ENCODE results near the gene LRRC27. TPM values are rescaled to one million over a fixed set of nuclear protein-coding genes. Genes with fewer than 3 reads are reported as not detected.

The LRRC27 gene
- total and polyA plus RNA-seq, 2 of the 4 experiments (the other 2 are of a cell fraction): 3.8 to 5.3 TPM

DNA sequence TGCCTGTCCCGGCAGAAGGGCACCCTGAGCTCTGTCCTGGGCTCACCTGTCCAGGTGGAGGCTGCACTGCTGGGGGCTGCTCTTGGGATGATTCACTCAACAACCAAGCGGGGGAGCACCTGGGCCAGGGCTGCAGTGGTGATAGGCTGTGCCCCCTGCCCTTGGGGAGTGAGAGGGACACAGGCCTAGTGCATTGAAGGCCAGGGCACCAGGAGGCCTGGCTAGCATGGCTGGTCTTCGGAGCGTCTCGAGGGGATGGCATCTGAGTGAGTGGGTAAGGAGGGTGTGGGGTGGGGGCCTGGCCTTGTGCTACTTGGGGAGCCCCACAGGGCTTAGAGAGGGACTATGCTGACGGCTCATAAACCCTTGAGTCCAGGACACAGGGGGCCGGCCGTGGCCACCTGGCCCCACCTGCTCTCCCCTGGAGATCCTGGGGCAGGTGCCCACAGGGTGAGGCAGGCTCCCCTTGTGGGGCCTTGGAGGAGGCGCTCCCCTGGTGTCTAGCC is 68.1 kb downstream of the LRRC27 start:
- Histone ChIP-seq H3K4me3 (ENCODE audit: insufficient read depth, low read depth, low read length) (no peak overlapping the region), H3K36me3 (ENCODE audit: control insufficient read depth, insufficient read depth, low read length) (peaks cover 1% of the 10 kb centered on the region; the same call in 1 of the 2 replicates), H3K27ac (ENCODE audit: insufficient read depth, low read length) (no peak overlapping the region), H4K20me1 (ENCODE audit: insufficient read depth, low read length) (peaks cover 3% of the 10 kb centered on the region), H3K18ac (ENCODE audit: low read depth, low read length) (no peak overlapping the region), H3K4ac (ENCODE audit: low read depth, low read length) (no peak overlapping the region), H3K56ac (ENCODE audit: extremely low read depth, insufficient read depth, low read length) (no peak overlapping the region), H2BK5ac (ENCODE audit: low read depth, low read length, poor library complexity, severe bottlenecking) (no peak overlapping the region), H3K4me2 (ENCODE audit: low read depth, low read length) (no peak overlapping the region), H3K9me3 (ENCODE audit: control insufficient read depth, insufficient read depth, low read length) (no peaks in the 10 kb centered on the region), H2BK15ac (ENCODE audit: low read depth, low read length) (no peak overlapping the region), H3K9ac (ENCODE audit: low read depth, low read length) (no peak overlapping the region), H2AK9ac (replicated peaks; ENCODE audit: low read depth, low read length, poor library complexity) (peak overlapping the region; percentile 55), H3K14ac (replicated peaks; ENCODE audit: low read depth, low read length) (no peak overlapping the region), H3K27me3 (ENCODE audit: control insufficient read depth, insufficient read depth, low read length) (no peaks in the 10 kb centered on the region), H2BK20ac (ENCODE audit: low read depth, low read length) (no peak overlapping the region), H4K5ac (ENCODE audit: low read depth, low read length) (no peak overlapping the region), H4K91ac (ENCODE audit: insufficient read depth, low read depth, low read length) (no peak overlapping the region), H2AFZ (replicated peaks; ENCODE audit: low read length, poor library complexity) (no peak overlapping the region), H3K4me1 (ENCODE audit: control insufficient read depth, insufficient read depth, low read length) (peaks cover 13% of the 10 kb centered on the region), H3K23ac (ENCODE audit: low read depth, low read length) (no peak overlapping the region), H2AK5ac (ENCODE audit: low read depth, low read length) (peak overlapping the region; percentile 59; the same call in 1 of the 2 replicates), H4K8ac (ENCODE audit: low read depth in 2 of 2, low read length in 2 of 2) (no peak overlapping the region), H3K79me1 (ENCODE audit: low read depth in 1 of 2, low read length in 2 of 2) (peaks cover 6 to 25% of the 10 kb centered on the region in 2 experiments; a peak in 3 of 4 replicates), H2BK120ac (ENCODE audit: low read depth, low read length) (no peak overlapping the region), H3K9me1 (ENCODE audit: insufficient read depth, low read length) (0 out of 2 replicates have a peak, but pooled peaks cover 3% of the 10 kb centered on the region)
- dilution Hi-C loops (cut with HindIII; ENCODE audit: low sequenced_read_pairs, unreplicated experiment): no loop called here
- POLR2A ChIA-PET (ENCODE audit: unreplicated experiment): no interaction called here
- intact Hi-C loops (cut with micrococcal nuclease): no loop called here
- DNase-seq (no peak), ATAC-seq (ENCODE audit: low read depth) (no peak)
- TF ChIP-seq MAFK (IDR thresholded peaks at IDR 0.05; ENCODE audit: low read depth, low read length): no peak
- TF ChIP-seq RCOR1 (IDR thresholded peaks at IDR 0.05; ENCODE audit: insufficient replicate concordance, low read length): no peak
- TF ChIP-seq, protein P1, sequence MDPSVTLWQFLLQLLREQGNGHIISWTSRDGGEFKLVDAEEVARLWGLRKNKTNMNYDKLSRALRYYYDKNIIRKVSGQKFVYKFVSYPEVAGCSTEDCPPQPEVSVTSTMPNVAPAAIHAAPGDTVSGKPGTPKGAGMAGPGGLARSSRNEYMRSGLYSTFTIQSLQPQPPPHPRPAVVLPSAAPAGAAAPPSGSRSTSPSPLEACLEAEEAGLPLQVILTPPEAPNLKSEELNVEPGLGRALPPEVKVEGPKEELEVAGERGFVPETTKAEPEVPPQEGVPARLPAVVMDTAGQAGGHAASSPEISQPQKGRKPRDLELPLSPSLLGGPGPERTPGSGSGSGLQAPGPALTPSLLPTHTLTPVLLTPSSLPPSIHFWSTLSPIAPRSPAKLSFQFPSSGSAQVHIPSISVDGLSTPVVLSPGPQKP (IDR thresholded peaks at IDR 0.05; ENCODE audit: borderline replicate concordance, low read depth, low read length): no peak
- TF ChIP-seq RAD21 (IDR thresholded peaks at IDR 0.05; ENCODE audit: low read length): no peak
- no peak for TF ChIP-seq MXI1 (IDR thresholded peaks at IDR 0.05; ENCODE audit: borderline replicate concordance, low read depth, low read length)
- no peak for TF ChIP-seq SMC3 (IDR thresholded peaks at IDR 0.05; ENCODE audit: low read depth, low read length)
- TF ChIP-seq, protein P2, sequence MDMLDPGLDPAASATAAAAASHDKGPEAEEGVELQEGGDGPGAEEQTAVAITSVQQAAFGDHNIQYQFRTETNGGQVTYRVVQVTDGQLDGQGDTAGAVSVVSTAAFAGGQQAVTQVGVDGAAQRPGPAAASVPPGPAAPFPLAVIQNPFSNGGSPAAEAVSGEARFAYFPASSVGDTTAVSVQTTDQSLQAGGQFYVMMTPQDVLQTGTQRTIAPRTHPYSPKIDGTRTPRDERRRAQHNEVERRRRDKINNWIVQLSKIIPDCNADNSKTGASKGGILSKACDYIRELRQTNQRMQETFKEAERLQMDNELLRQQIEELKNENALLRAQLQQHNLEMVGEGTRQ (IDR thresholded peaks at IDR 0.05; ENCODE audit: low read depth, low read length): no peak
- TF ChIP-seq FOS (IDR thresholded peaks at IDR 0.05; ENCODE audit: low read depth, low read length): no peak
- TF ChIP-seq, protein P3, sequence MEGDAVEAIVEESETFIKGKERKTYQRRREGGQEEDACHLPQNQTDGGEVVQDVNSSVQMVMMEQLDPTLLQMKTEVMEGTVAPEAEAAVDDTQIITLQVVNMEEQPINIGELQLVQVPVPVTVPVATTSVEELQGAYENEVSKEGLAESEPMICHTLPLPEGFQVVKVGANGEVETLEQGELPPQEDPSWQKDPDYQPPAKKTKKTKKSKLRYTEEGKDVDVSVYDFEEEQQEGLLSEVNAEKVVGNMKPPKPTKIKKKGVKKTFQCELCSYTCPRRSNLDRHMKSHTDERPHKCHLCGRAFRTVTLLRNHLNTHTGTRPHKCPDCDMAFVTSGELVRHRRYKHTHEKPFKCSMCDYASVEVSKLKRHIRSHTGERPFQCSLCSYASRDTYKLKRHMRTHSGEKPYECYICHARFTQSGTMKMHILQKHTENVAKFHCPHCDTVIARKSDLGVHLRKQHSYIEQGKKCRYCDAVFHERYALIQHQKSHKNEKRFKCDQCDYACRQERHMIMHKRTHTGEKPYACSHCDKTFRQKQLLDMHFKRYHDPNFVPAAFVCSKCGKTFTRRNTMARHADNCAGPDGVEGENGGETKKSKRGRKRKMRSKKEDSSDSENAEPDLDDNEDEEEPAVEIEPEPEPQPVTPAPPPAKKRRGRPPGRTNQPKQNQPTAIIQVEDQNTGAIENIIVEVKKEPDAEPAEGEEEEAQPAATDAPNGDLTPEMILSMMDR (conservative IDR thresholded peaks at IDR 0.05; ENCODE audit: low read depth, low read length): no peak
- no peak for TF ChIP-seq MAZ (IDR thresholded peaks at IDR 0.05; ENCODE audit: borderline replicate concordance, low read depth, low read length)
- no peak for TF ChIP-seq CHD1 (IDR thresholded peaks at IDR 0.05; ENCODE audit: low read depth, low read length)
- no peak for TF ChIP-seq RFX5 (IDR thresholded peaks at IDR 0.05; ENCODE audit: low read depth, low read length)
- no peak for TF ChIP-seq BHLHE40 (IDR thresholded peaks at IDR 0.05; ENCODE audit: low read depth, low read length)
- no peak for TF ChIP-seq POLR2A (IDR thresholded peaks at IDR 0.05; ENCODE audit: low read depth, low read length)
- TF ChIP-seq CEBPB (IDR thresholded peaks at IDR 0.05; ENCODE audit: low read depth, low read length): no peak
- 80% methylated on average over 1 of the region's 9 CpGs; no CpG with 5 or more reads in 1 of the 2 experiments for WGBS, 2 experiments (ENCODE audit: extremely low coverage in 2 of 2, insufficient read length in 1 of 2)
- CTCF ChIA-PET: no interaction called here
- BruUV-seq (replicated peaks): no TSS peak
- in situ Hi-C loops (cut with MboI; ENCODE audit: low sequenced_read_pairs): no loop called here
